Fibroblast of the aortic adventitia (primary cell): ENCODE measurements around the gene SYP. TPM values are rescaled to one million over a fixed set of nuclear protein-coding genes. Genes with fewer than 3 reads are reported as not detected.

ENCODE experiments used
- DNase-seq: peaks from one replicate; pipeline ENCODE4 v3.0.0-alpha.2; 2010; ENCODE audit warnings: low read depth
- H3K4me3 ChIP-seq: 2 replicates; pipeline ENCODE4 v1.5.1; 2011; ENCODE audit warnings: low read depth, mild to moderate bottlenecking, control low read depth, low read length, moderate library complexity
- CTCF ChIP-seq: IDR thresholded peaks from 2 replicates; pipeline ENCODE4 v1.5.1; 2011; ENCODE audit warnings: mild to moderate bottlenecking, low read length, control low read depth, inconsistent platforms; ENCODE audit not compliant: insufficient read depth
- total RNA-seq: library from RNA; depleted of rRNA; stranded (reverse); fragments of >200 nt; gene quantifications from 2 replicates; pipeline ENCODE4 v1.2.3, GENCODE V29; 2012; ENCODE audit warnings: low replicate concordance

SYP gene
- total RNA-seq, 1 donor, result 0.18 TPM

DNA sequence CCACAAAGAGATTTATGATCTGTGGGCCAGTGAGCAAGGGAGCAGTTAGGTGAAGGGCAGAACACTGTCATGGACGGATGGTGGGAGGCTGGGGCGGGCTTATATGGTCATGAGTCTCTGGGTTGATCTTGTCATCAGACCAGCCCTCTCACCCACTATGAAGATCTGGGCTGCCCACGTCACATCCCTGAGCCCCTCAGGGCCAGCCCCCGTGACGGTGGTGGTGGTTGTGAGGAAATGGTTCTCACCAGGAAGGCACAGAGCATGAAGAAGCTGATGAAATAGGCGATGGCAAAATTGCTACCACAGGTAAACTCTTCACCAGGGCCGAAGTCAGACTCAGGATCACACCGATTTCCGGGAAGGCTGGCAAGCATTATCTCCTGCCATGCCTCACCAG lies 11.1 kb upstream of the SYP start:
- H3K4me3 ChIP-seq, result no peak overlapping the region
- TF ChIP-seq CTCF, result no peak
- DNase-seq, result no peak

- TF ChIP-seq CTCF, result no peak
- H3K4me3 ChIP-seq, result no peak overlapping the region
- DNase-seq, result no peak
Measured at GRCh38 chrX:49210406-49210805, 10.4 kb upstream of the SYP start.

GRCh38 chrX:49209434-49210251 lies 9.7 kb upstream of the SYP start:
- no peak overlapping the region for H3K4me3 ChIP-seq
- no peak for DNase-seq
- no peak for TF ChIP-seq CTCF

DNA sequence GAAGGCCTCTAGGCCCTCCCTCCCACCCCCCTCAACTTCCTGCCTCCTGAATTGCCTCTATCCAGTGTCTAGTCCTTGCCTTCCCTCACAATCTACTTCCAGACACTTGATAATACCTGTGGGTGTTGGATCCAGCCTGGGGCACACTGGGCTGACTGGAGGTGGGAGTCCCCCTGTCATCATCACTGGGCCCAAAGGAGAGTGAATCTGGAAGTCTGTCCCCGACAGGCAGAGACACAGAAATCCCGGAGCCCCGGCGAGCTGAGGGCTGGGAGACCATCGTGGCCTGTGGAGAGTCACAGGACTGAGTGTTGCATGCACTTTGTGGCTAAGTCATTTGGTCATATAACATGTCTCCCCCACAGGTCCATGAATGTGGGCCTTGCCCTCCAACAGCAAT lies 8.4 kb upstream of the SYP start:
- TF ChIP-seq CTCF, result no peak
- no peak for DNase-seq
- H3K4me3 ChIP-seq, result no peak overlapping the region

DNA sequence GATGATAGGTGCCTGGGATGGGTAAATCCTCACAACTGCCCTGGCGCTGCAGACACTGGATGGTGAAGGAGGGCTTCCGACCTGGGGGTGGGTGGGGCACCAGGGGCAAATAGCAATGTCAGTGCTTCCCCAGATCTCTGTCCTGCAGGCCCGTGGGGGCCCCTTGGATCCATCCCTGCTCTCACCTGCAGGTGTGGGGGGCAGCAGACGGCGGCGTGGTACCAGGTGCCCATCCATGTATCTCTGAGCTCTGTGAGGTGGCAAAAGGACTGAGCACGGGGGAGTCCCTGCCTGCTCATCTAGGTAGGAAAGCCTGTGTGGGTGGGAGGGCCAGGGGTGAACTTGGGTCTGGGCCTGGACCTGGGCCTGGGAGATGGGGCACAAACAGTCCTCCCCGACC lies 6.5 kb upstream of the SYP start:
- DNase-seq, result no peak
- no peak for TF ChIP-seq CTCF
- H3K4me3 ChIP-seq, result no peak overlapping the region

- H3K4me3 ChIP-seq, result no peak overlapping the region
- no peak for DNase-seq
- no peak for TF ChIP-seq CTCF
Measured at GRCh38 chrX:49205443-49205842, 5.5 kb upstream of the SYP start.

DNA sequence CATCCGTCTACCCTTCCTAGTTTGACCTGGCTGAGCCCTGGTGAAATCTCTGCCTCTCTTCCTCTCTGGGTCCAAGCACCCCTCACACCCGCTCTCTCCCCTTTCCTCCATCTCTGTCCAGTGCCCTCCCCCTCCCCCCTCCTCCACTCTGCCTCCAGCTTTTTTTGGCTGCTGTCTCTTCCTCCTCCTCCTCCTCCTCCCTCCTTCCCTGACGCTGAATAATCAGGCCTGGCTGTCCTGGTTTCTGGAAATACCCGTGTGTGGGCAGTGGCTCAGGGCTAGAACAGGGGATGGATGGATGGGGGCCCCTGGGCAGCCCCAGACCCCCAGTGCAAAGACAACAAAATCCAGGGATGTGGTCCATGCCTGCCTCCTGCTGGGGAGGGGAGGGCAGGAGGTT lies 4.7 kb upstream of the SYP start:
- DNase-seq, result no peak

More for the DNA sequence above, 4.7 kb upstream of the SYP start:
- no peak for TF ChIP-seq CTCF
- H3K4me3 ChIP-seq, result no peak overlapping the region
